HEK293 (cell line): ENCODE results near the gene KCNQ2.

Source experiments
- CTCF ChIA-PET: fragments of 350-600 bp; formaldehyde crosslinking; extraction: SDS; loops from one replicate; lab custom pipeline; 2021; ENCODE audit warnings: antibody characterized with exemption; lab: Yijun Ruan, JAX
- POLR2A ChIA-PET: fragments of 300-600 bp; formaldehyde crosslinking; extraction: SDS; loops from one replicate; lab custom pipeline; 2020; ENCODE audit warnings: antibody characterized with exemption, inconsistent platforms; lab: Yijun Ruan, JAX
- H3K27ac ChIP-seq: fragments of 200-500 bp; sonication (Bioruptor generic); 2 replicates; pipeline ENCODE4 v1.5.1; 2014; ENCODE audit warnings: low read depth, low read length, control low read depth, inconsistent platforms; ENCODE audit errors: extremely low read depth
- H3K36me3 ChIP-seq, 2 experiments: fragments of 200-500 bp in 1 of 2; sonication (Bioruptor generic) in 1 of 2; 1 replicate in 1 of 2; 2 replicates in 1 of 2; pipeline ENCODE4 v1.5.1; 2014 to 2017; ENCODE audit warnings: inconsistent platforms in 2 of 2, low read length in 2 of 2; ENCODE audit not compliant: control insufficient read depth in 2 of 2, insufficient read depth in 1 of 2
- H3K4me1 ChIP-seq: fragments of 200-500 bp; sonication (Bioruptor generic); 2 replicates; pipeline ENCODE4 v1.5.1; 2014; ENCODE audit warnings: mild to moderate bottlenecking, low read length, inconsistent platforms; ENCODE audit not compliant: control insufficient read depth, insufficient read depth
- H3K4me3 ChIP-seq: 2 replicates; pipeline ENCODE4 v1.5.1; 2011; ENCODE audit warnings: low read depth, mild to moderate bottlenecking, control low read depth, low read length, moderate library complexity
- H3K9me3 ChIP-seq: fragments of 200-500 bp; sonication (Bioruptor generic); 2 replicates; pipeline ENCODE4 v1.5.1; 2014; ENCODE audit warnings: low read depth, low read length, inconsistent platforms; ENCODE audit not compliant: control insufficient read depth, insufficient read depth
- HOXD13 ChIP-seq: sonication (generic); formaldehyde crosslinking; IDR thresholded peaks from 2 replicates; pipeline ENCODE4 v1.8.0; 2022; ENCODE audit warnings: missing genetic modification reagents, borderline replicate concordance
- MYNN ChIP-seq: fragments of 450-650 bp; formaldehyde crosslinking; IDR thresholded peaks from 2 replicates; pipeline ENCODE4 v1.5.1; 2016; ENCODE audit warnings: missing biosample characterization, missing genetic modification characterization, borderline replicate concordance
- REPIN1 ChIP-seq: fragments of 450-650 bp; formaldehyde crosslinking; IDR thresholded peaks from 2 replicates; pipeline ENCODE4 v1.5.1; 2017; ENCODE audit warnings: missing biosample characterization, missing genetic modification characterization, low read depth
- ZBTB17 ChIP-seq: fragments of 450-650 bp; formaldehyde crosslinking; IDR thresholded peaks from 2 replicates; pipeline ENCODE4 v1.5.1; 2016; ENCODE audit warnings: missing biosample characterization, missing genetic modification characterization
- ZBTB8A ChIP-seq: fragments of 450-650 bp; formaldehyde crosslinking; IDR thresholded peaks from 2 replicates; pipeline ENCODE4 v1.5.1; 2016; ENCODE audit warnings: missing biosample characterization, missing genetic modification characterization
- ZFHX2 ChIP-seq: fragments of 450-650 bp; formaldehyde crosslinking; conservative IDR thresholded peaks from 2 replicates; pipeline ENCODE4 v1.5.1; 2016; ENCODE audit warnings: missing biosample characterization, missing genetic modification characterization
- ZNF155 ChIP-seq: fragments of 450-650 bp; formaldehyde crosslinking; IDR thresholded peaks from 2 replicates; pipeline ENCODE4 v1.5.1; 2016; ENCODE audit warnings: missing biosample characterization, missing genetic modification characterization
- ZNF184 ChIP-seq: fragments of 450-650 bp; IDR thresholded peaks from 2 replicates; pipeline ENCODE4 v1.5.1; 2018; ENCODE audit warnings: missing biosample characterization, mild to moderate bottlenecking, missing genetic modification characterization
- ZNF2 ChIP-seq: fragments of 450-650 bp; formaldehyde crosslinking; IDR thresholded peaks from 2 replicates; pipeline ENCODE4 v1.5.1; 2016; ENCODE audit warnings: missing biosample characterization, missing genetic modification characterization
- ZNF514 ChIP-seq: fragments of 450-650 bp; formaldehyde crosslinking; IDR thresholded peaks from 2 replicates; pipeline ENCODE4 v1.5.1; 2016; ENCODE audit warnings: missing biosample characterization, missing genetic modification characterization
- ZNF777 ChIP-seq: fragments of 450-650 bp; formaldehyde crosslinking; IDR thresholded peaks from 2 replicates; pipeline ENCODE4 v1.5.1; 2017; ENCODE audit warnings: missing biosample characterization, missing genetic modification characterization, borderline replicate concordance
- ZNF830 ChIP-seq: fragments of 450-650 bp; IDR thresholded peaks from 2 replicates; pipeline ENCODE4 v1.5.0; 2018; ENCODE audit warnings: missing biosample characterization, missing genetic modification characterization, low read depth, mild to moderate bottlenecking, moderate library complexity
- ZXDB ChIP-seq: fragments of 450-650 bp; formaldehyde crosslinking; IDR thresholded peaks from 2 replicates; pipeline ENCODE4 v1.5.1; 2016; ENCODE audit warnings: missing biosample characterization, missing genetic modification characterization
- TF ChIP-seq, protein P1 (sequence below): fragments of 450-650 bp; formaldehyde crosslinking; IDR thresholded peaks from 2 replicates; pipeline ENCODE4 v1.5.1; 2016; ENCODE audit warnings: missing biosample characterization, missing genetic modification characterization
- TF ChIP-seq, protein P2 (sequence below): sonication (generic); formaldehyde crosslinking; IDR thresholded peaks from 2 replicates; pipeline ENCODE4 v1.8.1; 2022; ENCODE audit warnings: mild to moderate bottlenecking, moderate library complexity, missing genetic modification reagents
- TF ChIP-seq, protein P3 (sequence below): fragments of 450-650 bp; formaldehyde crosslinking; IDR thresholded peaks from 2 replicates; pipeline ENCODE4 v1.5.1; 2016; ENCODE audit warnings: missing biosample characterization, missing genetic modification characterization
- TF ChIP-seq, protein P4 (sequence below): fragments of 450-650 bp; formaldehyde crosslinking; optimal IDR thresholded peaks from 2 replicates; pipeline ENCODE3; 2016; ENCODE audit warnings: missing biosample characterization, mild to moderate bottlenecking, missing genetic modification characterization
- TF ChIP-seq, protein P5 (sequence below): fragments of 450-650 bp; formaldehyde crosslinking; IDR thresholded peaks from 2 replicates; pipeline ENCODE4 v1.5.1; 2016; ENCODE audit warnings: missing biosample characterization, missing genetic modification characterization
- TF ChIP-seq, protein P6 (sequence below): fragments of 450-650 bp; formaldehyde crosslinking; IDR thresholded peaks from 2 replicates; pipeline ENCODE4 v1.5.1; 2016; ENCODE audit warnings: missing biosample characterization, missing genetic modification characterization

KCNQ2 gene

DNA sequence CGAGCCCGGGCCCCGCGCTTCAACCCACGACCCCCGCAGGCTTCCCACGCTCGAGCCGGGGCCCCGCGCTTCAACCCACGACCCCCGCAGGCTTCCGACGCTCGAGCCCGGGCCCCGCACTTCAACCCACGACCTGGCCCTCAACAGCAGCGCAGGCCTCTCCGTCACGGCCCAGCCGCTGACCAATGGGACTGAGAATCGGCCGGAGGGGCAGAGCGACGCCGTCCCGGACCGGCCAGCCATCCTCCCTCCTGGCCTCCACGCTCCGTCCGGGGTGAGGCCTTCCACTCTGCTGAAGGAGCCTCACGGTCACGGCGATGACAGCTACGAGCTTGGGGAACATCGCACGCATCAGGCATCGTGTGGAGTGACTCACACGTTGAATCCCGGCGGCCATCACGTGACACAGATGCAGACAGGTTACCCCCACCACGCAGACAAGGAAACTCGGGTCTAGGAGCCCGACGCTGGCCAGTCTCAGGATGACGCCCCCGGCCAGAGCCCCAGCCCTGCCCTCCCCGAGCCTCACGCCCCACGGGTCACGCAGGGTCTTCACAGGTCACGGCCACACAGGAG is 6.1 kb downstream of the KCNQ2 start:
- Histone ChIP-seq H3K27ac (no peak overlapping the region), H3K9me3 (no peaks in the 10 kb centered on the region), H3K4me3 (no peak overlapping the region)
- POLR2A ChIA-PET = no interaction called here
- TF ChIP-seq, protein P1, sequence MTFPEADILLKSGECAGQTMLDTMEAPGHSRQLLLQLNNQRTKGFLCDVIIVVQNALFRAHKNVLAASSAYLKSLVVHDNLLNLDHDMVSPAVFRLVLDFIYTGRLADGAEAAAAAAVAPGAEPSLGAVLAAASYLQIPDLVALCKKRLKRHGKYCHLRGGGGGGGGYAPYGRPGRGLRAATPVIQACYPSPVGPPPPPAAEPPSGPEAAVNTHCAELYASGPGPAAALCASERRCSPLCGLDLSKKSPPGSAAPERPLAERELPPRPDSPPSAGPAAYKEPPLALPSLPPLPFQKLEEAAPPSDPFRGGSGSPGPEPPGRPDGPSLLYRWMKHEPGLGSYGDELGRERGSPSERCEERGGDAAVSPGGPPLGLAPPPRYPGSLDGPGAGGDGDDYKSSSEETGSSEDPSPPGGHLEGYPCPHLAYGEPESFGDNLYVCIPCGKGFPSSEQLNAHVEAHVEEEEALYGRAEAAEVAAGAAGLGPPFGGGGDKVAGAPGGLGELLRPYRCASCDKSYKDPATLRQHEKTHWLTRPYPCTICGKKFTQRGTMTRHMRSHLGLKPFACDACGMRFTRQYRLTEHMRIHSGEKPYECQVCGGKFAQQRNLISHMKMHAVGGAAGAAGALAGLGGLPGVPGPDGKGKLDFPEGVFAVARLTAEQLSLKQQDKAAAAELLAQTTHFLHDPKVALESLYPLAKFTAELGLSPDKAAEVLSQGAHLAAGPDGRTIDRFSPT (tag by site-specific recombination) = no peak
- TF ChIP-seq, protein P2, sequence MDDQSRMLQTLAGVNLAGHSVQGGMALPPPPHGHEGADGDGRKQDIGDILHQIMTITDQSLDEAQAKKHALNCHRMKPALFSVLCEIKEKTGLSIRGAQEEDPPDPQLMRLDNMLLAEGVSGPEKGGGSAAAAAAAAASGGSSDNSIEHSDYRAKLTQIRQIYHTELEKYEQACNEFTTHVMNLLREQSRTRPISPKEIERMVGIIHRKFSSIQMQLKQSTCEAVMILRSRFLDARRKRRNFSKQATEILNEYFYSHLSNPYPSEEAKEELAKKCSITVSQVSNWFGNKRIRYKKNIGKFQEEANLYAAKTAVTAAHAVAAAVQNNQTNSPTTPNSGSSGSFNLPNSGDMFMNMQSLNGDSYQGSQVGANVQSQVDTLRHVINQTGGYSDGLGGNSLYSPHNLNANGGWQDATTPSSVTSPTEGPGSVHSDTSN = no peak
- TF ChIP-seq ZFHX2 (tag by site-specific recombination) = no peak
- no peak for TF ChIP-seq ZNF514 (tag by site-specific recombination)
- TF ChIP-seq ZNF2 = no peak
- TF ChIP-seq, all 188 proteins: peak for 0
- Histone ChIP-seq H3K4me1 (no peaks in the 10 kb centered on the region), H3K36me3 (no peaks in the 10 kb centered on the region)
- CTCF ChIA-PET = no interaction called here

DNA sequence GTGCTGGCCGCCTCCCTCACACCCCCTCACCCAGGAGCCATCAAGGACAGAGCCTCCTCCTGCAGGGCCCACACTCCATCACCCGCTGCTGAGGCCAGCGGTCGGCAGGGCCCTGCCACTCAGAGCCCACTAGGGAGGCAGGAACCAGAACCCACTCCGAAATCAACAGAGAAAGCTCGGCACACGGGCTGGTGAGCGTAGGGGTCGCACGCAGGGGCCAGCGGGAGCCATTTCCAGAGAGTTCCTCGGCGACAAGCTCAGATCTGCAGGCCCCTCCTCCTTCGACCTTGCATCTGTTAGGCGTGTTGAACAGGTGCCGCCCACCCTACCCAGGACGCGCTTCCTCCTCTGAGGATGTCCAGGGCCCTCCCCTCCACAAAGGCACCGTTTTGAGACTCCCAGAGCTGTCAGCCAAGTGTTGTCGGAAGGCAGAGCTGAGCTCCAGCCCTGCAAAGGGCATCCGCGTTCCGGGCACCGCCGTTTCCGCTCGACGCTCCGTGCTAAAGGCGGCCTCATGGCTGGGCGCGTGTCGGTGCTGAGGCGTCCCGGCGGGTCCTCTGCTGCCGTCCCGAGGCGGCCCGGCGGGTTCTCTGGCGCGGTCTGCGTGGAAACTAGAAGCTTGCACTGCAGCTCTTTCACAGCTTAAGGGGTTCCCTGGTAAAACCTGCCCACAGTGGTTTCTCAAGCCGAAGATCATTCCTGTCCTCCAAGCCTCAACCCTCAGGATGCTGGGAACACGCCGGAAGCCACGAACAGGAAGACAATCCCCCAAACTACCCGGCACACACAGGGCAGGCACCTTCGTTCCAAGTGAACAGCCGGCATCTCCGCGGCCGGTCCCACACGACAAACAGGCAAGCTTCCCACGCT is 6.8 kb downstream of the KCNQ2 start:
- ChIA-PET POLR2A (no interaction called here), CTCF (interaction anchor here (0.7 to 1.9 kb wide), 5 partner anchors 24 to 410 kb away, joined by 3 to 7 read pairs (median 3); no protein-coding TSS in a partner anchor)
- no peaks in the 10 kb centered on the region for H3K36me3 ChIP-seq
- H3K27ac ChIP-seq = no peak overlapping the region
- H3K4me1 ChIP-seq = no peaks in the 10 kb centered on the region
- no peak overlapping the region for H3K4me3 ChIP-seq
- H3K9me3 ChIP-seq = no peaks in the 10 kb centered on the region
- TF ChIP-seq, protein P3, sequence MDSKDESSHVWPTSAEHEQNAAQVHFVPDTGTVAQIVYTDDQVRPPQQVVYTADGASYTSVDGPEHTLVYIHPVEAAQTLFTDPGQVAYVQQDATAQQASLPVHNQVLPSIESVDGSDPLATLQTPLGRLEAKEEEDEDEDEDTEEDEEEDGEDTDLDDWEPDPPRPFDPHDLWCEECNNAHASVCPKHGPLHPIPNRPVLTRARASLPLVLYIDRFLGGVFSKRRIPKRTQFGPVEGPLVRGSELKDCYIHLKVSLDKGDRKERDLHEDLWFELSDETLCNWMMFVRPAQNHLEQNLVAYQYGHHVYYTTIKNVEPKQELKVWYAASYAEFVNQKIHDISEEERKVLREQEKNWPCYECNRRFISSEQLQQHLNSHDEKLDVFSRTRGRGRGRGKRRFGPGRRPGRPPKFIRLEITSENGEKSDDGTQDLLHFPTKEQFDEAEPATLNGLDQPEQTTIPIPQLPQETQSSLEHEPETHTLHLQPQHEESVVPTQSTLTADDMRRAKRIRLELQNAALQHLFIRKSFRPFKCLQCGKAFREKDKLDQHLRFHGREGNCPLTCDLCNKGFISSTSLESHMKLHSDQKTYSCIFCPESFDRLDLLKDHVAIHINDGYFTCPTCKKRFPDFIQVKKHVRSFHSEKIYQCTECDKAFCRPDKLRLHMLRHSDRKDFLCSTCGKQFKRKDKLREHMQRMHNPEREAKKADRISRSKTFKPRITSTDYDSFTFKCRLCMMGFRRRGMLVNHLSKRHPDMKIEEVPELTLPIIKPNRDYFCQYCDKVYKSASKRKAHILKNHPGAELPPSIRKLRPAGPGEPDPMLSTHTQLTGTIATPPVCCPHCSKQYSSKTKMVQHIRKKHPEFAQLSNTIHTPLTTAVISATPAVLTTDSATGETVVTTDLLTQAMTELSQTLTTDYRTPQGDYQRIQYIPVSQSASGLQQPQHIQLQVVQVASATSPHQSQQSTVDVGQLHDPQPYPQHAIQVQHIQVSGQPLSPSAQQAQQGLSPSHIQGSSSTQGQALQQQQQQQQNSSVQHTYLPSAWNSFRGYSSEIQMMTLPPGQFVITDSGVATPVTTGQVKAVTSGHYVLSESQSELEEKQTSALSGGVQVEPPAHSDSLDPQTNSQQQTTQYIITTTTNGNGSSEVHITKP (tag by site-specific recombination) = peak; percentile 35; the same call in 1 of the 2 replicates
- TF ChIP-seq, protein P4, sequence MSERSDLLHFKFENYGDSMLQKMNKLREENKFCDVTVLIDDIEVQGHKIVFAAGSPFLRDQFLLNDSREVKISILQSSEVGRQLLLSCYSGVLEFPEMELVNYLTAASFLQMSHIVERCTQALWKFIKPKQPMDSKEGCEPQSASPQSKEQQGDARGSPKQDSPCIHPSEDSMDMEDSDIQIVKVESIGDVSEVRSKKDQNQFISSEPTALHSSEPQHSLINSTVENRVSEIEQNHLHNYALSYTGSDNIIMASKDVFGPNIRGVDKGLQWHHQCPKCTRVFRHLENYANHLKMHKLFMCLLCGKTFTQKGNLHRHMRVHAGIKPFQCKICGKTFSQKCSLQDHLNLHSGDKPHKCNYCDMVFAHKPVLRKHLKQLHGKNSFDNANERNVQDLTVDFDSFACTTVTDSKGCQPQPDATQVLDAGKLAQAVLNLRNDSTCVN (tag by site-specific recombination) = no peak
- 0 out of 2 replicates have a peak, but pooled peaks have one; percentile 34 for TF ChIP-seq ZBTB8A

DNA sequence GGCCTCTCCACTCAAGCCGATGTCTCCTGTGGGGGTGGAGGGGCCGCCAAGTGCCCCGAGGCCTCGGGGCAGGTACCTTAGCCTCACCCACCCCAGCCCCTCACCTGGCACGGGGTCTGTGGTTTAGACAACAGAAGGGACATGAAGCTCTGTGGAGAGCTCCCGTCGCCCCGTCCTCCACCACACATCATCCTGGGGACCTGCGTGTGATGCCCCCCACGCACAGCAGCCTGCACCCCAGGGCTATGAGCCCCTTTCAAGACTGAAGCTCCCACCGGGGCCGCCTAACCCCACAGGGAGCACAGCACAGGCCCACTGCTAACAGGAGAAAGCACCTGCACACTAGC is 8.2 kb downstream of the KCNQ2 start:
- Histone ChIP-seq H3K36me3 (no peaks in the 10 kb centered on the region), H3K9me3 (no peaks in the 10 kb centered on the region), H3K27ac (no peak overlapping the region), H3K4me1 (no peaks in the 10 kb centered on the region), H3K4me3 (no peak overlapping the region)
- CTCF ChIA-PET = interaction anchor here (1.1 to 1.9 kb wide), 2 partner anchors 22 to 32 kb away, joined by 3 to 7 read pairs; no protein-coding TSS in a partner anchor
- POLR2A ChIA-PET = no interaction called here
- TF ChIP-seq ZBTB17 (no peak), ZNF184 (tag by site-specific recombination) (no peak), ZNF830 (no peak), MYNN (tag by site-specific recombination) (no peak), ZNF777 (tag by site-specific recombination) (no peak), ZXDB (tag by site-specific recombination) (no peak), ZNF155 (tag by site-specific recombination) (no peak), REPIN1 (tag by site-specific recombination) (no peak), HOXD13 (CRISPR knock-in tag) (no peak)
- TF ChIP-seq, protein P5, sequence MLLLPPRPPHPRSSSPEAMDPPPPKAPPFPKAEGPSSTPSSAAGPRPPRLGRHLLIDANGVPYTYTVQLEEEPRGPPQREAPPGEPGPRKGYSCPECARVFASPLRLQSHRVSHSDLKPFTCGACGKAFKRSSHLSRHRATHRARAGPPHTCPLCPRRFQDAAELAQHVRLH (tag by site-specific recombination) = no peak
- TF ChIP-seq, protein P6, sequence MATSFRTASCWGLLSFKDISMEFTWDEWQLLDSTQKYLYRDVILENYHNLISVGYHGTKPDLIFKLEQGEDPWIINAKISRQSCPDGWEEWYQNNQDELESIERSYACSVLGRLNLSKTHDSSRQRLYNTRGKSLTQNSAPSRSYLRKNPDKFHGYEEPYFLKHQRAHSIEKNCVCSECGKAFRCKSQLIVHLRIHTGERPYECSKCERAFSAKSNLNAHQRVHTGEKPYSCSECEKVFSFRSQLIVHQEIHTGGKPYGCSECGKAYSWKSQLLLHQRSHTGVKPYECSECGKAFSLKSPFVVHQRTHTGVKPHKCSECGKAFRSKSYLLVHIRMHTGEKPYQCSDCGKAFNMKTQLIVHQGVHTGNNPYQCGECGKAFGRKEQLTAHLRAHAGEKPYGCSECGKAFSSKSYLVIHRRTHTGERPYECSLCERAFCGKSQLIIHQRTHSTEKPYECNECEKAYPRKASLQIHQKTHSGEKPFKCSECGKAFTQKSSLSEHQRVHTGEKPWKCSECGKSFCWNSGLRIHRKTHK (tag by site-specific recombination) = no peak
